Chondrocyte (in vitro differentiated cells): ENCODE results near the gene TCTN2. TPM values are rescaled to one million over a fixed set of nuclear protein-coding genes. Genes with fewer than 3 reads are reported as not detected.

Experiments
- DNase-seq: peaks from one replicate; pipeline ENCODE4 v3.0.0; 2021; ENCODE audit warnings: mixed read lengths, low spot score
- H3K27ac Mint-ChIP-seq: one replicate; pipeline ENCODE4 v1.8.0; 2021; ENCODE audit warnings: mild to moderate bottlenecking, moderate library complexity, mixed read lengths; ENCODE audit not compliant: unreplicated experiment
- H3K27me3 Mint-ChIP-seq: 2 replicates; pipeline ENCODE4 v1.8.0; 2021; ENCODE audit warnings: low read depth, mixed read lengths
- H3K36me3 Mint-ChIP-seq: 2 replicates; pipeline ENCODE4 v1.8.0; 2021; ENCODE audit warnings: low read depth, mixed read lengths
- H3K4me1 Mint-ChIP-seq: 2 replicates; pipeline ENCODE4 v1.8.0; 2021; ENCODE audit warnings: low read depth, mild to moderate bottlenecking, mixed read lengths
- H3K4me3 Mint-ChIP-seq: one replicate; pipeline ENCODE4 v1.8.0; 2021; ENCODE audit warnings: mild to moderate bottlenecking, moderate library complexity, mixed read lengths; ENCODE audit not compliant: unreplicated experiment
- H3K9me3 Mint-ChIP-seq: 2 replicates; pipeline ENCODE4 v1.8.0; 2021; ENCODE audit warnings: low read depth, mixed read lengths
- total RNA-seq: library from RNA; stranded (reverse); gene quantifications from 3 replicates; pipeline ENCODE4 v1.2.1, GENCODE V29; 2021
- TF ChIP-seq, protein P1 (sequence below): fragments of 200-600 bp; sonication (generic); IDR thresholded peaks from 2 replicates; pipeline ENCODE4 v1.5.0; 2021; ENCODE audit warnings: antibody characterized with exemption, mild to moderate bottlenecking, moderate library complexity

TCTN2 gene
- total RNA-seq, 1 donor from 2014 or later: 8.6 TPM

DNA sequence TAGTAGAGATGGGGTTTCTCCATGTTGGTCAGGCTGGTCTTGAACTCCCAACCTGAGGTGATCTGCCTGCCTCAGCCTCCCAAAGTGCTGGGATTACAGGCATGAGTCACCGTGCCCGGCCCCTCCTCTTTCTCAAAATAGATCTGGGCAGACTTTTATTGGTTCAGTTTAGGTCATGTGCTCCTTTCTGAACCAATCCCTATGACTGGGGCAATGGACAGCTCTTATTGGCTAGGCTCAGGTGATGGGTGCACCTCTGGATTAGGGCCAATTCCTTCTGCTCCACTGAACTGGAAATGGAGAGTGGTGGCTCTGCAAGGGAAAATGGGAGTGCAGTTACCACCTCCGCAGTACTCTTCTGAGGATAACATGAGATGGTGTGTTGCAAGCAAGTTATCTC is 35.0 kb downstream of the TCTN2 start:
- peaks cover 14% of the 10 kb centered on the region for H3K36me3 Mint-ChIP-seq
- no peak overlapping the region for H3K4me3 Mint-ChIP-seq
- H3K9me3 Mint-ChIP-seq: no peaks in the 10 kb centered on the region
- TF ChIP-seq, protein P1, sequence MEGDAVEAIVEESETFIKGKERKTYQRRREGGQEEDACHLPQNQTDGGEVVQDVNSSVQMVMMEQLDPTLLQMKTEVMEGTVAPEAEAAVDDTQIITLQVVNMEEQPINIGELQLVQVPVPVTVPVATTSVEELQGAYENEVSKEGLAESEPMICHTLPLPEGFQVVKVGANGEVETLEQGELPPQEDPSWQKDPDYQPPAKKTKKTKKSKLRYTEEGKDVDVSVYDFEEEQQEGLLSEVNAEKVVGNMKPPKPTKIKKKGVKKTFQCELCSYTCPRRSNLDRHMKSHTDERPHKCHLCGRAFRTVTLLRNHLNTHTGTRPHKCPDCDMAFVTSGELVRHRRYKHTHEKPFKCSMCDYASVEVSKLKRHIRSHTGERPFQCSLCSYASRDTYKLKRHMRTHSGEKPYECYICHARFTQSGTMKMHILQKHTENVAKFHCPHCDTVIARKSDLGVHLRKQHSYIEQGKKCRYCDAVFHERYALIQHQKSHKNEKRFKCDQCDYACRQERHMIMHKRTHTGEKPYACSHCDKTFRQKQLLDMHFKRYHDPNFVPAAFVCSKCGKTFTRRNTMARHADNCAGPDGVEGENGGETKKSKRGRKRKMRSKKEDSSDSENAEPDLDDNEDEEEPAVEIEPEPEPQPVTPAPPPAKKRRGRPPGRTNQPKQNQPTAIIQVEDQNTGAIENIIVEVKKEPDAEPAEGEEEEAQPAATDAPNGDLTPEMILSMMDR: no peak
- no peak for DNase-seq
- H3K27me3 Mint-ChIP-seq: no peaks in the 10 kb centered on the region
- no peak overlapping the region for H3K27ac Mint-ChIP-seq
- H3K4me1 Mint-ChIP-seq: peaks cover 2% of the 10 kb centered on the region

- no peak for DNase-seq
- Mint-ChIP-seq H3K36me3 (peaks cover 6% of the 10 kb centered on the region), H3K27me3 (no peaks in the 10 kb centered on the region), H3K4me1 (peaks cover 8% of the 10 kb centered on the region), H3K9me3 (no peaks in the 10 kb centered on the region), H3K27ac (no peak overlapping the region), H3K4me3 (no peak overlapping the region)
- TF ChIP-seq, protein P1: no peak
Observed at GRCh38 chr12:123707466-123707865, 36.6 kb downstream of the TCTN2 start.

- Mint-ChIP-seq H3K9me3 (no peaks in the 10 kb centered on the region), H3K4me3 (peak overlapping the region; percentile 87)
- no peak for DNase-seq
Observed at GRCh38 chr12:123712780-123713319, 41.9 kb downstream of the TCTN2 start.

GRCh38 chr12:123713398-123713797 is 42.5 kb downstream of the TCTN2 start:
- Mint-ChIP-seq H3K4me3 (peak overlapping the region; percentile 87), H3K4me1 (peaks cover 36% of the 10 kb centered on the region), H3K27me3 (no peaks in the 10 kb centered on the region), H3K36me3 (peaks cover 1% of the 10 kb centered on the region), H3K27ac (peak overlapping the region; percentile 50), H3K9me3 (no peaks in the 10 kb centered on the region)
- TF ChIP-seq, protein P1: no peak
- DNase-seq: no peak

More at GRCh38 chr12:123712780-123713319, 41.9 kb downstream of the TCTN2 start:
- Mint-ChIP-seq H3K36me3 (peaks cover 3% of the 10 kb centered on the region), H3K27me3 (no peaks in the 10 kb centered on the region), H3K27ac (peak overlapping the region; percentile 50), H3K4me1 (peaks cover 36% of the 10 kb centered on the region)
- TF ChIP-seq, protein P1: no peak

GRCh38 chr12:123713823-123714585 is 43.1 kb downstream of the TCTN2 start:
- H3K36me3 Mint-ChIP-seq: peaks cover under 1% of the 10 kb centered on the region
- H3K27ac Mint-ChIP-seq: peak overlapping the region; percentile 54
- peaks cover 36% of the 10 kb centered on the region for H3K4me1 Mint-ChIP-seq
- TF ChIP-seq, protein P1: no peak
- peak overlapping the region; percentile 87 for H3K4me3 Mint-ChIP-seq
- no peak for DNase-seq
- no peaks in the 10 kb centered on the region for H3K27me3 Mint-ChIP-seq
- no peaks in the 10 kb centered on the region for H3K9me3 Mint-ChIP-seq
